ENCODE measurements around the gene HCFC2. TPM values are rescaled to one million over a fixed set of nuclear protein-coding genes. Genes with fewer than 3 reads are reported as not detected.
"Not testable (repeated sequence)": the region's sequence is repeated elsewhere in the genome, so short reads cannot be mapped to it uniquely, and the experiment has no call there.

HCFC2 gene
- total RNA-seq, 1 donor from 2014 or later: 15.2 TPM

DNA sequence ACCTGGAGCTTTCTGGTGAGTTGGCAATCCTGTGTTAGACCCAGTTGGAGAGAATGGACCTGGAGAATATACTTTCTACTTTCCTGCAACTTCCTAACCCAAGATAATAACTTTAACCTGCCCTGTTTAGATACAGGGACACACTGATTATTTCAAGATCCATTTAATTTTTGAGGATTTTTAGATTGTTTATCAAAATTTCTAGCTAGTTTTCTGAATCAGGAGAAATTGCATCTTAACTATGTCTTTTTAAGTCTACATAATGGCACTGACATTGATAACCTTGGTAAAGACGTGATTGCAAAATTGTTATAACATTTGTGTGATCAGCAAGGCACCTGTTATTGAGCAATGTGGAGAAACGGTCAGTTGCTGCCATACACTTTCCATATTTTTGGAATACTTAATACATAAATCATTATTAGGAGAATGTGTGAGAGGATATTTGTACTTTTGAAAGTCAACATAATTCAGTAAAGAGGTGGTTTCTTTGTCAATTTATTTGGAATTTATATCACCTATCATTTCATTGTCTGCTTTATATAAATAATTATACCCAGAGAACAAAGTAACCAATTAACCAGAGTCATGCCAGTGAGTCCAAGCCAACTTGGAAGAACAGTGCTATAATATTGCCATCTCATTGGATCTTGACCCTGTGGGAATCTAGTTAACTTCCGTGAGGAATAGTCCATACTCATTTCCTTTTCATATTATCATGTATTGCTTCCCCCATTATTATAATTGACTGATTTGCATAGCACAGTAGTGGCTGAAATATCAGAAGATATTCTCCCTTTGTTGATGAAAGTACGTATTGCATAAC, 45.3 kb downstream of the HCFC2 start:
- intact Hi-C loops (cut with micrococcal nuclease): loop anchor here (1.0 to 10.0 kb wide), 4 partner anchors 52 to 231 kb away; no protein-coding TSS in a partner anchor

DNA sequence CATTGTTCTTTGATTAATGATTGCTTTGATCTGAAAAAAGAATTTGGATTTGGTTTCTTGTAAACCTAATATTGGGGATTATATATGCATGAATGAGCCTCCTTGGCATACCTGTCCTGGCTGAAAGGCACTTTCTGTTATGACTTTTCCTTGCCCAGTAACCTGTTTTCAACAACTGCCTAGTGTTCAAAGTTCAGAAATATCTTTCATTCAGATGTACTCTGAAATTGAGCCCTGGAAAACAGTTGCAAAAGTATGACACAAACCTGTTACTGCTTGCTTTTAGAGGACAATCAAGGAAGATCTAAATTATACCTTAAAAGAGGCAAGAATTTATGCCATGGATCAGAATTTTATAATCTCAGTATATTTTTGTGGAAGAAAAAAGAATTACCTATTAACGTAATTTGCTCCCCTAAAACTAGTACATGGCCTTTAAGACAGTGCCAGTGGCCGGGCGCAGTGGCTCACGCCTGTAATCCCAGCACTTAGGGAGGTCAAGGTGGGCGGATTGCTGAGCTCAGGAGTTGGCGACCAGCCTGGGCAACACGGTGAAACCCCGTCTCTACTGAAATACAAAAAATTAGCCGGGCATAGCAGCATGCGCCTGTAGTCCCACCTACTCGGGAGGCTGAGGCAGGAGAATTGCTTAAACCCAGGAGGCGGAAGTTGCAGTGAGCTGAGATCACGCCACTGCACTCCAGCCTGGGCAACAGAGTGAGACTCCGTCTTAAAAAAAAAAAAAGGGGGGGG, 50.7 kb downstream of the HCFC2 start:
- intact Hi-C loops (cut with micrococcal nuclease): not testable (repeated sequence)

DNA sequence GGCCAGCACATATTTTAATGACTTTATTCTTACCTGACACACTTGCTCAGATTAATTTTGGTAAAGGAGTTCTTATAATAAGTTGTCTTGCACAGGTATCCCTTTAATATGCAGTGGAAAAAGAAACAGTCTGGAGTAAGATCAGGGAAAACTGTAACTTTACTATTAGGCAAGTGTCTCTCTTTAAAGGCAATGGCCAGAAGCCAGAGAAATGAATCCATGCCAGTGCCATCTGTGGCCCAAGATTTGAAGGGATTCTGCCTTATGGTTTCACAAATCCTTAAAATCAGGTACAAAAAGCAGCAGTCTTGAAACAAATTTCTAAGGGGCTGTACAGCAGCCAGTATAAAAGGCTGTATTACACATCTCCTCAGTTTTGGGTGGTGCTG, 51.2 kb downstream of the HCFC2 start:
- intact Hi-C loops (cut with micrococcal nuclease): no loop called here

- intact Hi-C loops (cut with micrococcal nuclease): no loop called here
Measured at GRCh38 chr12:104121001-104121400, 56.7 kb downstream of the HCFC2 start.

GRCh38 chr12:104122298-104122697, 58.0 kb downstream of the HCFC2 start:
- intact Hi-C loops (cut with micrococcal nuclease): no loop called here

DNA sequence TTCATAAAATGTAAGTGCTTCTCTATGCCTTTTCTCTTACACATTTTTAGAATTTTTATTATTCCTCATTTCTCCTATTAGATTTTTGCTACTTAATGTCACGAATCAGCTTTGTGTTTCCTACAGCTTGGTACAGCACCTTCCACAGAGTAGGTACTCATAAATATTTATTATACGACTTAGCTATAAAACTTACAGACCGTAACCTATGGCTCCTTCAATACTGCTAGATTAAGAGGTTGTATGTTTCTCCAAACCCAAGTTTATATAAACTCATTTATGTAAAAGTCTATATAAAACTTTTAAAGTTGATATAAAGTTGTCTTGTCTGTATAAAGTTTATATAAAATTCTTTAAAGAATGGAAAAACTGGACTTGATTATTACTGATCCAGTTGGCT, 62.2 kb downstream of the HCFC2 start:
- intact Hi-C loops (cut with micrococcal nuclease): no loop called here

DNA sequence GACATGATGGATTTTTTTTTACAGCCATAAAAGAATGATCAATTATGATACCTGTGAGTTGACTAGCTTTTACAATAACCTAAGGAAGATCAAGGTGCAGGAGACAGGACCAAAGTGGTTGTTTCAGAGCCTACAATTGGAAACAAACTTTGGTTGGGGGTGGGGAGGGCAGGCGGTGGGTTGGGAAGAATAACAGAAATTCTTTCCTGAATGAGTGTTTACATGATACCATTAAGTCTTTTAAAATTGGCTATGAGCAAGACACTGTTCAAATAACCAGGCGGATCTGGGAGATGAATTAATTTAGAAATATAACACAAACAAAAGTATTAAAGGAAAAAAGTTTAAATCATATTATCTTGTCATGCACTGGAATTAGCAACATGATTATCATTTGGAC, 66.4 kb downstream of the HCFC2 start:
- intact Hi-C loops (cut with micrococcal nuclease): loop anchor here (10.0 kb wide), 1 partner anchor 1194 kb away; no protein-coding TSS in a partner anchor

GRCh38 chr12:104131609-104132008, 67.3 kb downstream of the HCFC2 start:
- intact Hi-C loops (cut with micrococcal nuclease): loop anchor here (10.0 kb wide), 1 partner anchor 1193 kb away; no protein-coding TSS in a partner anchor

- intact Hi-C loops (cut with micrococcal nuclease): loop anchor here (10.0 kb wide), 1 partner anchor 1192 kb away; no protein-coding TSS in a partner anchor
Measured at GRCh38 chr12:104132351-104132956, 68.1 kb downstream of the HCFC2 start.

DNA sequence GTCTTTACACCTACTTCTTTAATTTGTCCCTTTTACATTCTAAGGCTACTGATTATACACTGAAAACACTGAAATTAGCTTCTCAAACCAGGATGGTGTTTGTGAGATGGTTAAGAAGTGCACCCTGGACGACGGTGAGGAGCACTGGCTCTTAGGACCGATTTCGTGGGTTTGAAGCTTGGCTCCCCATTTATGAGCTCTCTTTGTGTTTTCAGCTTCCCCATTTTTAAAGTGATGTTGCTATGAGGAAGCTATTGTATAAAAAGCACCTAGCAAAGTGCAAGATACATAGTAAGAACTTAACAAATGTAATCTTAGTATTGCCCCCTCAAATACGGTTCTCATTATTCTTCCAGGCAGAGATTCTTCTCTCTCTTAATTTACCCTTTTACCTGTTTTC, 69.0 kb downstream of the HCFC2 start:
- intact Hi-C loops (cut with micrococcal nuclease): loop anchor here (10.0 kb wide), 1 partner anchor 1191 kb away; no protein-coding TSS in a partner anchor

- intact Hi-C loops (cut with micrococcal nuclease): loop anchor here (10.0 kb wide), 1 partner anchor 1191 kb away; no protein-coding TSS in a partner anchor
Measured at GRCh38 chr12:104133866-104134265, 69.5 kb downstream of the HCFC2 start.

DNA sequence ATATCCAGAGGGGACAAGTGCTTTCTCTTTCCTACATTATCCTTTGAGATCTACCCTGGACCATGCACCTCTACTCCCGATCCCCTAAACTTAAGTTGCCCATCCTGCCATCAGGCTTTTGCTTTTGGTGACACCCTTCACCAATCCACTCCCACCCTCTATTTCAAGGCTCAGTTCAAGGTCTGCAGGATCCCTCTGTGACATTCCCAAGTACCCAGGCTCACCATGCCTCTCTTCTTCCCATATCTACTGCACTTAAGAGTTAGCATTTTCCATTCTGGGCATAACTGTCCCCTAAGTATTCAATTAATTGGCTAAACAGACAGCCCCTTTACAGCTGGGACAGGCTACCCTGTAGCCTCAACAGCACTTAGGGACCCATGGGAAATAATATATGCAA, 70.6 kb downstream of the HCFC2 start:
- intact Hi-C loops (cut with micrococcal nuclease): loop anchor here (5.0 to 10.0 kb wide), 3 partner anchors 167 to 1190 kb away; partner anchors contain the start of genes EID3 and WASHC4

DNA sequence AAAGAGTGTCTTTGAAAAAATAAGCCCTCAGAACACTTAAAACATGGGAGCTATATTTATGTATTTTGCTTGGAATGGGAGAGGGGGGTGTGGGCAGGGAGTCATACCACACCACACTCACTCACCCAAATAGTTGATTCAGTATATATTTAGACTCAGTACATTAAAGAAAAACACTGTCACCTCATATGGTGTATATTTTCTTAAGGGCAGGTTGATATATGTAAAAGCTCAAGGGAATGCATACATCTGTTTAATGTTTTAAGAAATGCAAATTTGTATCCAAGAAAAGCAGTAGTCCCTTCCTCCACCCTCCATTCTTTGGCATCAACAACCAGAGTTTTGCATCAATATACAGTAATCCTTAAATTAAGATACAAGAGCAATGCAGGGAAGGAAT, 72.2 kb downstream of the HCFC2 start:
- intact Hi-C loops (cut with micrococcal nuclease): loop anchor here (5.0 to 10.0 kb wide), 3 partner anchors 166 to 1188 kb away; partner anchors contain the start of genes EID3 and WASHC4

- intact Hi-C loops (cut with micrococcal nuclease): loop anchor here (5.0 to 10.0 kb wide), 3 partner anchors 165 to 1188 kb away; partner anchors contain the start of genes EID3 and WASHC4
Measured at GRCh38 chr12:104137001-104137901, 72.9 kb downstream of the HCFC2 start.

DNA sequence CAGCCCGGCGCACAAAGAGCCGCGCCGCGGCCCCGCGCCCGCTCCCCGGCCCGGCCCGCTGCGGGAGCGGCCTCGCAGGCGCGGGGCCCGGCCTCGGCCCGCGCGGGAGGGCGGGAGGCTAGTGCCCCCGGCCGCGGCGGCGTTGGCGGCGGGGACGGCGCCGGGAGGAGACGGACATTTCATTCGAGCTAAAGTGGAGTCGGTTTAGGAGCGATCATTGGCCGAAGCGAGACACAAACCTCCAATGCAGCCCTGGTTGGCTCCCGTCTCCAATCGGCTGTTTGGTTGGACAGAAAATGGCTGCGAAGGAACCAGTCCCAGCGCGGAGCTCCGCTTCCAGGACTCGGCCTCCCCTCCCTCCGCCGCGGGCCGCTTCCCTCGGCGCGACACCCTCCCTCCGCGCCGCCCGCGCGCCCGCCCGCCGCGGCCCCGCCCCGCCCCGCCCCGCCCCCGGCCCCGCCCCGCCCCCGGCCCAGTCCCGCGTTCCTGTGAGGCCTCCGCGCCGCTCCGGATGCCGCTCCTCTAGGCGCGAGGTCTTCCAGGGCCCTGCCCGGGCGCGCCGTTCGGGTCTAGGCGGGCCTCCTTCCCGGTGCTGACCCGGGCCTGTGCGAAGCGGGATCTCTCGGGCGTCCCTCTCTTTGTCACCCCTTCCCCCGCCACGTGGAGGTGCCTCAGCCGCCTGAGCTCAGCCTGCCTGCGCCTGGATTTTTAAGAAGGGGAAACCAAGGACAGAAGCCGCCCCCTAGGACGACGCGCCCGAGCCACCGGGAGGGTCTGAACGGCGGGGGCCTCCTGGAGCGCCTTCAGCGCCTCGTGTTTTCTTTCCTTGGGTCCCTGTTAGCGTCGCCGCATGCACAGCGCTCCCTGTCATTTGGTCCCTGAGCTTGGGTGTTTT, 73.8 kb downstream of the HCFC2 start, which contains the start of gene NFYB:
Gene NFYB (minus strand): TSS at position 309 of the 895 bp plus-strand sequence. CDS start 2,757 bp downstream, outside the sequence.
- intact Hi-C loops (cut with micrococcal nuclease): loop anchor here (1.0 to 10.0 kb wide), 8 partner anchors 74 to 1187 kb away; partner anchors contain the start of genes CHST11, EID3, HCFC2 and HSP90B1

GRCh38 chr12:104138797-104139152, 74.4 kb downstream of the HCFC2 start:
- intact Hi-C loops (cut with micrococcal nuclease): loop anchor here (1.0 to 10.0 kb wide), 8 partner anchors 74 to 1186 kb away; partner anchors contain the start of genes CHST11, EID3, HCFC2 and HSP90B1

GRCh38 chr12:104142543-104142942, 78.2 kb downstream of the HCFC2 start:
- intact Hi-C loops (cut with micrococcal nuclease): no loop called here

DNA sequence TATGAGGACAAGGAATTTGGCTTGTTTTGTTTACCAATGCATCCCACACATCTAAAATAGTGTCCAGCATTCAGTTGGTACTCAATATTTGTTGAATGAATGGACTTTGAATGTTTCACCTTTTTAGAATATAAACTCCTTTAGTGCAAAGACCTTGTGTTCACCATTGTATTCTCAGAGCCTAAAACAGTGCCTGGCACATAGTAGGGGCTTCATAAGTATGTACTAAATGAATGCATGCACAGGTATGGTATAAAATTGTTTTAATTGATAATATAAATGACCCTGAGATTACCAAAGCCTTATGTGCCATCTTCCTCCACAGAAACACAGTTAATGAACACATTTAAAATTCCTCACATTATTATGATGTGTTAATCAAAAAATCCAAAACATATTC, 78.7 kb downstream of the HCFC2 start:
- intact Hi-C loops (cut with micrococcal nuclease): no loop called here

GRCh38 chr12:104143918-104144317, 79.6 kb downstream of the HCFC2 start:
- intact Hi-C loops (cut with micrococcal nuclease): no loop called here
